GM19395 (cell line): ENCODE results near the gene ABHD4.
A peak's percentile ranks its signal among the peaks of the same experiment; 100 is the strongest.
"Not testable (repeated sequence)": the region's sequence is repeated elsewhere in the genome, so short reads cannot be mapped to it uniquely, and the experiment has no call there.

Experiments used
- ATAC-seq: cut with Tn5 transposase; IDR thresholded peaks from one replicate; pipeline ENCODE4 v1.9.1; 2021; ENCODE audit warnings: mild to moderate bottlenecking, moderate library complexity; ENCODE audit not compliant: unreplicated experiment

The ABHD4 gene, protein sequence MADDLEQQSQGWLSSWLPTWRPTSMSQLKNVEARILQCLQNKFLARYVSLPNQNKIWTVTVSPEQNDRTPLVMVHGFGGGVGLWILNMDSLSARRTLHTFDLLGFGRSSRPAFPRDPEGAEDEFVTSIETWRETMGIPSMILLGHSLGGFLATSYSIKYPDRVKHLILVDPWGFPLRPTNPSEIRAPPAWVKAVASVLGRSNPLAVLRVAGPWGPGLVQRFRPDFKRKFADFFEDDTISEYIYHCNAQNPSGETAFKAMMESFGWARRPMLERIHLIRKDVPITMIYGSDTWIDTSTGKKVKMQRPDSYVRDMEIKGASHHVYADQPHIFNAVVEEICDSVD

DNA sequence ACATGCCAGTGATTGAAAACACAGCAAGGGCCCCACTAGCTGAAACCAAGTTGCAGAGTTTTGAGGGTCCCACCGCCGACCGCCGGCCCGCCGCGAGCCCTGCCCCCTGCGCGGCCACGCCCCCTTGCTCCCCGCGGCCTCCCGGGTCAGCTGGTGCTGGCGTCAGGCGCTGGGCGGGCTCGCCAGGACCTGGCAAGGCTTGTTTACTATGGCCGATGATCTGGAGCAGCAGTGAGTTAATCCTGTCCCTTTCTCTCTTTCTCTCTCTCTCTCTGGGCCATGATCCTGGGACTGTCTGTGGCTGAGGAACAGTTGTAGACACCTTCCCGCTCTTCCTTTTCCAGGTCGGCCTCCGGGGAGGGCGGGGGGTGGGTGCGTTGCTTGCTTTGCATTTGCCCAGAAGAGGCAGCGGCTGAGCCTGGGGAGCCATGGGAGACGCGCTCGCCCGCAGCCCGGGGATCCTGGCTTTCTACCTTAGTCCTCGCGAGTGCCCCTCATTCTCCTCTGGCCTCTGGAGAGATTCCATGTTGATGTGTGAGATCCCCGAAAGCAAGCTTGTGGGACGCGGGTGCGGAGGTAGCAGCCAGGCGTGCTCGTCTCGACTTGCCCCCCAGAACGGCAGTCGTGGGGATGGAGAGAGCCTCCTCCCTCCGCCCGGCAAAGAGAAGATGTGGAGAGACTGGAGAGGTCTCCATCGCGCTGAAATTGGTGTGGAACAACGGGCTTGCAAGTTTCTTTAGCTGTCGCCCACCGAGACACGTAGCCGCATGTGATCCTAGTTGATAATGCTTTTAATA is at the start of gene ABHD4:
ABHD4 (plus strand) TSS at position 202 of the 797 bp plus-strand sequence; CDS start at position 209, 7 bp downstream.
- peak; percentile 83 for ATAC-seq

DNA sequence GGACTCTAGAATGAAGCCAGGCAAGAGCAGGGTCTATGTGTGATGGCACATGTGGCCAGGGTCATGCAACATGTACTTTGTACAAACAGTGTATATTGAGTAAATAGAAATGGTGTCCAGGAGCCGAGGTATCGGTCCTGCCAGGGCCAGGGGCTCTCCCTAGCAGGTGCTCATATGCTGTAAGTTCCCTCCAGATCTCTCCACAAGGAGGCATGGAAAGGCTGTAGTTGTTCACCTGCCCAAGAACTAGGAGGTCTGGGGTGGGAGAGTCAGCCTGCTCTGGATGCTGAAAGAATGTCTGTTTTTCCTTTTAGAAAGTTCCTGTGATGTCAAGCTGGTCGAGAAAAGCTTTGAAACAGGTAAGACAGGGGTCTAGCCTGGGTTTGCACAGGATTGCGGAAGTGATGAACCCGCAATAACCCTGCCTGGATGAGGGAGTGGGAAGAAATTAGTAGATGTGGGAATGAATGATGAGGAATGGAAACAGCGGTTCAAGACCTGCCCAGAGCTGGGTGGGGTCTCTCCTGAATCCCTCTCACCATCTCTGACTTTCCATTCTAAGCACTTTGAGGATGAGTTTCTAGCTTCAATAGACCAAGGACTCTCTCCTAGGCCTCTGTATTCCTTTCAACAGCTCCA is 48.7 kb upstream of the ABHD4 start:
- no peak for ATAC-seq

DNA sequence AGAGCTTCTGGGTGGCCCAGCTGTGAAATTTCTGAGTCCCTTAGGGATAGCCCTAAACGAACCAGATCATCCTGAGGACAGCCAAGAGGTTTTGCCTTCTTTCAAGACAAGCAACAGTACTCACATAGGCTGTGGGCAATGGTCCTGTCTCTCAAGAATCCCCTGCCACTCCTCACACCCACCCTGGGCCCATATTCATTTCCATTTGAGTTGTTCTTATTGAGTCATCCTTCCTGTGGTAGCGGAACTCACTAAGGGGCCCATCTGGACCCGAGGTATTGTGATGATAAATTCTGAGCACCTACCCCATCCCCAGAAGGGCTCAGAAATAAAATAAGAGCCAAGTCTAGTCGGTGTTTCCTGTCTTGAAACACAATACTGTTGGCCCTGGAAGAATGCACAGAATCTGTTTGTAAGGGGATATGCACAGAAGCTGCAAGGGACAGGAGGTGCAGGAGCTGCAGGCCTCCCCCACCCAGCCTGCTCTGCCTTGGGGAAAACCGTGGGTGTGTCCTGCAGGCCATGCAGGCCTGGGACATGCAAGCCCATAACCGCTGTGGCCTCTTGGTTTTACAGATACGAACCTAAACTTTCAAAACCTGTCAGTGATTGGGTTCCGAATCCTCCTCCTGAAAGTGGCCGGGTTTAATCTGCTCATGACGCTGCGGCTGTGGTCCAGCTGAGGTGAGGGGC is 48.0 kb upstream of the ABHD4 start:
- ATAC-seq = peak; percentile 66

DNA sequence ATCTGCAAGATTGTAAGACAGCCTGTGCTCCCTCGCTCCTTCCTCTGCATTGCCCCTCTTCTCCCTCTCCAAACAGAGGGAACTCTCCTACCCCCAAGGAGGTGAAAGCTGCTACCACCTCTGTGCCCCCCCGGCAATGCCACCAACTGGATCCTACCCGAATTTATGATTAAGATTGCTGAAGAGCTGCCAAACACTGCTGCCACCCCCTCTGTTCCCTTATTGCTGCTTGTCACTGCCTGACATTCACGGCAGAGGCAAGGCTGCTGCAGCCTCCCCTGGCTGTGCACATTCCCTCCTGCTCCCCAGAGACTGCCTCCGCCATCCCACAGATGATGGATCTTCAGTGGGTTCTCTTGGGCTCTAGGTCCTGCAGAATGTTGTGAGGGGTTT is 46.5 kb upstream of the ABHD4 start:
- no peak for ATAC-seq

DNA sequence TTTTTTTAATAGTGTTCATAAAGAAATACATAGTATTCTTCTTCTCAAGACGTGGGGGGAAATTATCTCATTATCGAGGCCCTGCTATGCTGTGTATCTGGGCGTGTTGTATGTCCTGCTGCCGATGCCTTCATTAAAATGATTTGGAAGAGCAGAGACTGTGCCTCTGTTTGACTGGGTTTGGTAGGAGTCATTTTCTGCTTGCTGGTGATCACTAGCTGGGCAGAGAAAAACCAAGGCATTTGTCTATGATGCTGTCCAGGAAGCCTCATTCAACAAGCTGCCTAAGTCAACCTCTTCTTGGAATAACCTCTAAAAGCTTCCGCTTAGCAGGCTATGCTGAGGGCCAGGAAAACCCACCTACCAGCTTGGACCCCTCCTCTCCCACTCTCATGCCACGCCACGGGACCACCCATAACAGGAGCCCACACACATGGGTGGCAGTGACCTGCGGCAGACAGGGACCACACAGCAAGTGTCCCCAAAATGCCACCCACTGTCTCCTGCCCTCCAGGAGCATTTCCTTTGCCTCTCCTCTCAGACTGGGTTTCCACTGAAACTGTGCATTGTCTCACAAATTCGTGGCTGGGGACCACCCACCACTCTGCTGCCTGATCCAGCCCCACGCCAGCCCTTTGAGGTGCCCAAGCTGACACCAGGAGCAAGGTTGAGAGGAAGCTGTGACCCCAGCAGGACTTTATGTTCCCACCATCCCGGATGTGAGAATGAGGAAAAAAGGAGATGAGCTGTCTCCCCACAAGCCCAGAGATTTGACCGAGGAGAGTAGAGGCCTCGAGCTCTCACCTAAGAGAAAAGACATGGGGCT is 45.9 kb upstream of the ABHD4 start:
- no peak for ATAC-seq

GRCh38 chr14:22552827-22553076 is 45.3 kb upstream of the ABHD4 start:
- no peak for ATAC-seq

DNA sequence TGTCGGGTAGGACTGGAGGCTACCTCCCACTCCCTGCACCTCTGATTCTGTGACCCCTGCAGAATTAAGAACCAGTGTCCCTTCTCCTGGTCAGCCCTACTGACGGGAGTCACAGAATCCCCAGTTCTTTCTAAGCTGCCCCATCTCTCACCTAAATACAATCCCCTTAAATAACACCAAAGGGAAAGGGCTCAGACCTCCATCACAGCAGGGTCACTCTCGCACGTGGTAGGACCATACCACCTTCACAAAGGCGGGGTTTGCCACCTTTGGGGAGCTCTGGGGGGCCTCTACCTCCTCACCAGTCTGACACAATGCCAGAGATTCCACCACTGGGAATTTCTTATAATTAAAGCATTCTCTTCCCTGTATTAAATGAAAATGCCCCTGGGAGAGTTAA is 44.7 kb upstream of the ABHD4 start:
- ATAC-seq = no peak

- not testable (repeated sequence) for ATAC-seq
Observed at GRCh38 chr14:22553861-22554497, 44.1 kb upstream of the ABHD4 start.

DNA sequence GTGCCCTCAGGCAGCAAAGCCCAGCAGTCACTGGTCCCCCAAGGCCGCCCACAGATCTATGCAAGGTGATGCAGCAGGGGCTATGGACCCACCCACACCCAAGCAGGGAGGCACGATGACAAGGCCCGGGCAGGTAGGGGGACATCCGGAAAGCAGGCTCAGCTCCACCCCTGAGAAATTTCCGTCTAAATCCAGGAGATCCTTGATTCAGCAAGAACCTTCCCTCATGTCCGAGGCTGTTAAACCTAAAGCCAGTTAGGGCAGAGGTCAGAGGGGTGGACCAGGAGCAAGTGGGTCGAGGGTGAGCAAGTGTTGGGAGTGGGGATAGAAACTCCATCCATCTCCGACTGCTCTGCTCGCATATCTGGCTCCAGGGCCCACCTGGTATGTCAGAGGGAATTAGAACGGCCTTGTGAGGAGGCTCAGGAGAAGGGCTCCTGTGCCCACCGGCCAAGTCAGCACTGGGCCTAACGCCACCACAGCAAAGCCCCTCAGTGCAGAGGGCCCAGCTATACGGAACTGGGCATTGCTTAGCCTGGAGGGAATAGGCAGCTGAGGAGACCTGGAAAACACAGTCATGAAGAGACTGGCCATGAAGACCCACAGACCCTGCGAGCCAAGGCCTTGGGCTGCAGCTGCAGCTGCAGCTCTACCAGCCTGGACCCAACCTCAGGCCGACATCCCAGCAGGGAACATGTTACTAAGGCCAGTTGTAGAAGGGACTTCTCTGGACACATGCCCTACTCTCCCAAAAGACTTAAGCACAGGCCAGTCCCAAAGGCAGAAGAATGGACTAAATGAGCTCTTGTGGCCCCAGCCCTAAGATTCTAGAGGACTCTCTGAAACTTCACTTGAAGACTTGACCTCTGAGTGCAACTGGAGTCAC is 43.4 kb upstream of the ABHD4 start:
- no peak for ATAC-seq

DNA sequence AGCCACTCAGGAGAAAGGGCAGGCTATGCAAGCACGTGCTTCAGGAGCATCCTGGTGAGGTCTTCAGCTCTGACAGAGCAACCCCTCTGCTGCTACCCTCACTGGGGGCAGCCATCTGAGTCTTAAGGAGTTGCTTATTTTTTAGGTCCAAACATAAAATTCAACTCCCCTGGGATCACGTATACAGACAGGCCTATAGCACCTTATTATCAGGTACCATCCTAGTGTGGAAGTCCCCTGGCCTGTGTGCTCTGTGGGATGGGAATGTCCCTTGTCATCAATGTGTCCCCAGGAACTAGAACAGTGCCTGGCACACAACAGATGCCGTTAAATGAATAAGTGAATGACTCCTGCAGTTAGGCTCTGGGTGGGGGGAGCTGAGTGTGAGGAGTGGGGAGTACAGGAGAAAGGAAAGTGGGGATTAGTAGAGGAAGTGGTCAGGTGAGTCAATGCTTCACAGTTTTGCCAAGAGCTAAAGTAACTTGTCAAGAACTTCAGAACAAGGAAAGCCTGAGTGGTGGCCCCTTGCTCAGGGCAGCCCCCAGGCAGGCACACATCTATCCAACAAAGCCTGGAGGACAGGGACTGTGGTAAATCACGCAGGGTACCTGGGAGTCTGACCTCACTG is 42.6 kb upstream of the ABHD4 start:
- ATAC-seq = peak; percentile 3

- ATAC-seq = peak; percentile 77
Observed at GRCh38 chr14:22556021-22556989, 41.8 kb upstream of the ABHD4 start.

DNA sequence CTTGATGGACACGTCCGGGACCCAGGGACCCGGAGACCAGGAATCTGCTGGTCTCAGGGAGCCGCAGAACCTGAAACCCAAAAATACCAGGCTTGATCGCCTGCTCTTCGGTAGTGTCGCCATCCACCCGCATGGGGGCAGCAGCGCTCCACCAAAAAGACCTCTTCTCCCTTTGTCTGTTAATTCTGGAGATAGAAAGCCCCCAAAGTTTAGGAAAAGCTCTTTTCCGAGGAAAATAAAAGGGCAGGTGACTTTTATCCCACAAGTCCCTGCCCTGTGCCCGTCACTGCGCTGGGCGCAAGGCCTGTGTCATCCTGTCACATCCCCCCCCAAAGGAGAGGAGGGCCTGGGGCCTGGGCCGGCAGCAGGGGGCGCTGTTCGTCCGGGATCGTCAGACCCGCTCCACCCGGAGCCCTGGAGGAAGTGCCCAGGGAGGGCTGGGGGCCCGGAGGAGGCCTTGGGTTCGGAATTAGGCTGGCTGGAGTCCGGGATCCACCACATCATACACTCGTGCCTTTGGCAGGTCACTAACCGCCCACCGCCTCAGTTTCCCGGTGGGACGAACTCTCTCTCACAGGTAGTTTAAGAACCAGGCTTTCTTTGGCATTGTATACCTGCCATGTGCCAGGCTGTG is 41.0 kb upstream of the ABHD4 start:
- ATAC-seq = peak; percentile 34

DNA sequence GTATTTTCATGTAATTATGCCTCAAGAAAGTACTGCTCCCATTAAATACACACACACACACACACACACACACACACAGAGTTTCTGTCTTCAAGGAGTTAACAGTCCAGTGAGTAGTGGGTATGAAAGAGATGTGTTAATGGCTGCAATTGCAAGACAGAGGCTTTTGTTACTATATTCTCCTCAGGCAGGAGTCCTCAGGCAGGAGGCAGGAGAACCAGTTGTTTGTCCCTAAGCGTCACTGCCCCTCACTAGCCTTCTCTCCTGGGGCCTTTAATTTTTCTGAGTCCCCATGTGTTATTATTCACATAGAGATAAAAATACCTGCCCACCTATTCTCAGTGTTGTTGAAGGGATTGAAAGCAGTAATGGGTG is 40.3 kb upstream of the ABHD4 start:
- ATAC-seq = no peak

- no peak for ATAC-seq
Observed at GRCh38 chr14:22558221-22558913, 39.7 kb upstream of the ABHD4 start.

GRCh38 chr14:22559041-22559440 is 39.1 kb upstream of the ABHD4 start:
- no peak for ATAC-seq

DNA sequence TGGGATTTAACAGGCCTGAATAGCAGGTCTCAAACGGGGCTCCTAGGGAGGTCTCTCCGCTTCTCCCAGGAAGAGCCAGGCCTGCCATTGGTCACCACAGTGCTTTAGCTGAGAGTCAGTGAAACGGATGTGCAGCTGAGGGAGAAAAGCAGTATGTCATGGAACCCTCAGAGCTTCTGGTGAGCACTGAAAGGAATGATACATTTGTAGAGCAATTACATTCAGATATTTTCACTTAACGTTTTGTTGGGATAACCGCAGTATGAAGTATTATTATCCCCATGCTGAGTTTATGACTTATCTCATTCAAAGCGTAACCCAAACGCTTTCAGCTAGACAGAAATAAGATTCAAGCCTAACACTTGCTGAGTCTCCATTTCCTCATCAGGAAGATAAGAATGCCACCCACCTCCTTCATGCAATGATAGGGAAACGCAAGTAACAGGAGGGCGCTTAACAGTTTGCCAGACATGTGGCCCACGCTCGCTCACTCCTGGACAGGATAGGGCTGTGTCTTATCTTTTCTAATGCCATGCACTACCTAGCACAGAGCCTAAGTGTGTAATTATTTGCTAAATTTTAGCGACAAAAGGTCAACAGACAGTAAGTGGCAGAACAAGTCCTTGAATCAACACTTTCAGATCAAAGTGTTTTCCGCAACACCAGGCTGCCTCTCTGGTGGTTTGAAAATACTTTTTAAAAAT is 37.3 kb upstream of the ABHD4 start:
- ATAC-seq = no peak
